H1 (cell line): Measurements from ENCODE around the gene INTS2. TPM values are rescaled to one million over a fixed set of nuclear protein-coding genes. Genes with fewer than 3 reads are reported as not detected.
"Not testable (repeated sequence)": the region's sequence is repeated elsewhere in the genome, so short reads cannot be mapped to it uniquely, and the experiment has no call there.

ENCODE experiments used
- CTCF ChIA-PET: fragments of 300-600 bp; sonication (Branson Sonifier 250); formaldehyde crosslinking; loops from one replicate; lab custom pipeline; 2021; ENCODE audit not compliant: partially characterized antibody; lab: Charles Lee
- POLR2A ChIA-PET: fragments of 300-600 bp; sonication (Branson Sonifier 250); formaldehyde crosslinking; loops from one replicate; lab custom pipeline; 2021; ENCODE audit warnings: inconsistent platforms; ENCODE audit not compliant: partially characterized antibody; lab: Charles Lee
- DNase-seq, 2 experiments: peaks; one replicate each; pipeline versions ENCODE4 v3.0.0 to v3.0.0-alpha.2; 2010 to 2022; ENCODE audit warnings: low spot score in 2 of 2, low read depth in 1 of 2, mixed read lengths in 1 of 2
- FAIRE-seq: peaks from 2 replicates; lab custom pipeline; 2011; peaks lifted over from hg19 to GRCh38; lab: Jason Lieb, UNC
- H2AFZ ChIP-seq: 2 replicates; pipeline ENCODE4 v1.8.1; 2012; ENCODE audit warnings: low read length, inconsistent platforms
- H2AK5ac ChIP-seq: 2 replicates; pipeline ENCODE4 v1.6.1; 2013; ENCODE audit warnings: low read depth, low read length
- H2BK120ac ChIP-seq: replicated peaks from 2 replicates; pipeline ENCODE3; 2013; ENCODE audit warnings: low read depth, low read length, inconsistent platforms
- H2BK12ac ChIP-seq: 2 replicates; pipeline ENCODE4 v1.6.1; 2013; ENCODE audit warnings: low read depth, low read length
- H2BK15ac ChIP-seq: 2 replicates; pipeline ENCODE4 v1.6.1; 2013; ENCODE audit warnings: low read length
- H2BK20ac ChIP-seq: 2 replicates; pipeline ENCODE4 v1.6.1; 2013; ENCODE audit warnings: low read length
- H2BK5ac ChIP-seq: 2 replicates; pipeline ENCODE4 v1.6.1; 2013; ENCODE audit warnings: low read depth, low read length
- H3K14ac ChIP-seq: 2 replicates; pipeline ENCODE4 v1.6.1; 2013; ENCODE audit warnings: inconsistent platforms; ENCODE audit not compliant: insufficient read length
- H3K18ac ChIP-seq: 2 replicates; pipeline ENCODE4 v1.6.1; 2013; ENCODE audit warnings: low read length; ENCODE audit errors: extremely low read depth
- H3K23ac ChIP-seq: 2 replicates; pipeline ENCODE4 v1.6.1; 2013; ENCODE audit warnings: inconsistent platforms; ENCODE audit not compliant: insufficient read length
- H3K23me2 ChIP-seq: 2 replicates; pipeline ENCODE4 v1.6.1; 2013; ENCODE audit warnings: low read depth, low read length
- H3K27ac ChIP-seq: 2 replicates; pipeline ENCODE4 v1.6.1; 2011; ENCODE audit warnings: low read depth, low read length, inconsistent platforms
- H3K27me3 ChIP-seq, 4 experiments: replicated peaks in 1 of 4; 1 replicate in 1 of 4; 2 replicates in 3 of 4; pipeline versions ENCODE4 v1.6.1 to v1.8.1; 2011 to 2013; ENCODE audit warnings: low read length in 3 of 4, mild to moderate bottlenecking in 3 of 4, inconsistent platforms in 2 of 4, mixed read lengths in 2 of 4, moderate library complexity in 1 of 4; ENCODE audit not compliant: control insufficient read depth in 3 of 4, insufficient read depth in 3 of 4; ENCODE audit errors: extremely low read depth in 1 of 4
- H3K36me3 ChIP-seq, 4 experiments: 2 replicates each; pipeline versions ENCODE4 v1.6.1 to v1.8.1; 2011 to 2013; ENCODE audit warnings: mild to moderate bottlenecking in 4 of 4, low read length in 3 of 4, moderate library complexity in 2 of 4, control low read depth in 1 of 4, inconsistent platforms in 1 of 4; ENCODE audit not compliant: insufficient read depth in 4 of 4, control insufficient read depth in 2 of 4
- H3K4ac ChIP-seq: replicated peaks from 2 replicates; pipeline ENCODE3; 2013; ENCODE audit warnings: low read length, low read depth, mixed read lengths, inconsistent platforms; ENCODE audit not compliant: insufficient read length
- H3K4me1 ChIP-seq, 4 experiments: replicated peaks in 1 of 4; 1 replicate in 1 of 4; 2 replicates in 3 of 4; pipeline versions ENCODE4 v1.6.1 to v1.8.1; 2011 to 2013; ENCODE audit warnings: low read length in 3 of 4, inconsistent platforms in 2 of 4, mixed read lengths in 1 of 4; ENCODE audit not compliant: insufficient read depth in 4 of 4, control insufficient read depth in 3 of 4
- H3K4me2 ChIP-seq, 2 experiments: 2 replicates each; pipeline versions ENCODE4 v1.6.1 to v1.8.1; 2011 to 2013; ENCODE audit warnings: low read depth in 2 of 2, low read length in 2 of 2, control low read depth in 1 of 2, inconsistent platforms in 1 of 2, mild to moderate bottlenecking in 1 of 2; ENCODE audit not compliant: insufficient read depth in 1 of 2
- H3K4me3 ChIP-seq, 4 experiments: fragments of 200-600, 300-600 bp in 1 of 4; sonication (generic), shearing (Covaris generic), sonication (Bioruptor Twin) in 1 of 4; 2 replicates each; pipeline versions ENCODE4 v1.5.1 to v1.8.1; 2011 to 2016; ENCODE audit warnings: low read length in 4 of 4, low read depth in 3 of 4, control low read depth in 2 of 4, inconsistent platforms in 2 of 4, mild to moderate bottlenecking in 2 of 4, mixed read lengths in 1 of 4, moderate library complexity in 1 of 4; ENCODE audit not compliant: insufficient read depth in 2 of 4; ENCODE audit errors: extremely low read depth in 1 of 4
- H3K56ac ChIP-seq: replicated peaks from 2 replicates; pipeline ENCODE3; 2013; ENCODE audit warnings: low read depth, mild to moderate bottlenecking, mixed read lengths, low read length, inconsistent platforms; ENCODE audit not compliant: insufficient read length
- H3K79me1 ChIP-seq: 2 replicates; pipeline ENCODE4 v1.6.1; 2013; ENCODE audit warnings: low read depth, low read length, control low read depth
- H3K79me2 ChIP-seq, 2 experiments: 2 replicates each; pipeline versions ENCODE4 v1.6.1 to v1.8.1; 2012 to 2013; ENCODE audit warnings: low read length in 2 of 2, mild to moderate bottlenecking in 2 of 2, inconsistent platforms in 1 of 2; ENCODE audit not compliant: insufficient read depth in 2 of 2, control insufficient read depth in 1 of 2
- H3K9ac ChIP-seq, 4 experiments: replicated peaks in 1 of 4; 1 replicate in 1 of 4; 2 replicates in 3 of 4; pipeline versions ENCODE4 v1.6.1 to v1.8.1; 2011 to 2013; ENCODE audit warnings: low read depth in 3 of 4, low read length in 3 of 4, control low read depth in 2 of 4, mild to moderate bottlenecking in 2 of 4, moderate library complexity in 2 of 4, inconsistent platforms in 1 of 4; ENCODE audit errors: extremely low read depth in 1 of 4
- H3K9me3 ChIP-seq, 2 experiments: 2 replicates each; pipeline versions ENCODE4 v1.6.1 to v1.8.1; 2012 to 2013; ENCODE audit warnings: mild to moderate bottlenecking in 2 of 2, moderate library complexity in 2 of 2, control low read depth in 1 of 2, inconsistent platforms in 1 of 2, low read depth in 1 of 2, low read length in 1 of 2, mixed read lengths in 1 of 2; ENCODE audit not compliant: insufficient read depth in 2 of 2
- H4K20me1 ChIP-seq, 2 experiments: replicated peaks in 1 of 2; 2 replicates each; pipeline versions ENCODE3 to v1.8.1; 2011 to 2013; ENCODE audit warnings: inconsistent platforms in 2 of 2, low read length in 2 of 2, mild to moderate bottlenecking in 1 of 2; ENCODE audit not compliant: insufficient read depth in 2 of 2, control insufficient read depth in 1 of 2
- H4K5ac ChIP-seq: 2 replicates; pipeline ENCODE4 v1.6.1; 2013; ENCODE audit warnings: low read length, low read depth, mixed read lengths, inconsistent platforms; ENCODE audit not compliant: insufficient read length
- H4K8ac ChIP-seq: 2 replicates; pipeline ENCODE4 v1.8.0; 2013; ENCODE audit warnings: mild to moderate bottlenecking, moderate library complexity, low read length, inconsistent platforms; ENCODE audit not compliant: insufficient read depth; ENCODE audit errors: extremely low read depth
- H4K91ac ChIP-seq: replicated peaks from 2 replicates; pipeline ENCODE3; 2013; ENCODE audit warnings: low read length, mixed read lengths, inconsistent platforms; ENCODE audit not compliant: insufficient read length
- WGBS, 2 experiments: shearing (Covaris generic) in 1 of 2; methylation state at CpG; one replicate each; pipeline versions ENCODE4 v1.1.6 to v1.1.7; 2013 to 2015; ENCODE audit warnings: low lambda C conversion rate in 2 of 2, mixed read lengths in 2 of 2, inconsistent platforms in 1 of 2, low coverage in 1 of 2, missing lambda C conversion rate in 1 of 2; ENCODE audit not compliant: insufficient replicate concordance in 2 of 2, insufficient coverage in 1 of 2, insufficient read length in 1 of 2; ENCODE audit errors: extremely low coverage in 1 of 2, missing lambda C conversion rate in 1 of 2; 5-methylcytosine and 5-hydroxymethylcytosine counted together
- polyA plus RNA-seq, 7 experiments: library from polyadenylated mRNA; depleted of rRNA in 3 of 7; stranded (reverse) in 5 of 7; unstranded in 2 of 7; fragments of >200 nt in 5 of 7; fragments of 200-250 nt in 2 of 7; gene quantifications; 1 replicate in 5 of 7; 2 replicates in 1 of 7; 4 replicates in 1 of 7; pipeline versions ENCODE4 v1.2.1 to v1.2.3, GENCODE V29; 2011 to 2013; ENCODE audit warnings: missing spikeins in 2 of 7, mixed read lengths in 2 of 7
- total RNA-seq: library from RNA; stranded (reverse); fragmentation: NEBNext Ultra II Directional; extraction: Animal tissue kit (Norgen Biotek cat#: 25700); gene quantifications from 2 replicates; pipeline ENCODE4 v1.2.1, GENCODE V29; 2021

The INTS2 gene
- total and polyA plus RNA-seq, 2 of the 8 experiments (the other 6 are each of a cell fraction or from before 2014, with no cell fraction given): 9.4 to 21.8 TPM

- not testable (repeated sequence) for DNase-seq, H3K4me3 ChIP-seq, H3K27me3 ChIP-seq, H4K5ac ChIP-seq, H2BK15ac ChIP-seq, H2AK5ac ChIP-seq, H3K23ac ChIP-seq, H3K79me2 ChIP-seq, H2BK12ac ChIP-seq, H2BK5ac ChIP-seq, H2BK20ac ChIP-seq, H4K8ac ChIP-seq, H3K4me1 ChIP-seq, H3K14ac ChIP-seq, H3K56ac ChIP-seq, H3K79me1 ChIP-seq, H4K20me1 ChIP-seq, H3K9ac ChIP-seq, H3K4ac ChIP-seq, H2BK120ac ChIP-seq, FAIRE-seq, H3K4me2 ChIP-seq, H3K27ac ChIP-seq, H3K23me2 ChIP-seq, H4K91ac ChIP-seq, H3K9me3 ChIP-seq, H3K18ac ChIP-seq, H2AFZ ChIP-seq
- CTCF ChIA-PET: interaction anchor here (1.0 to 1.2 kb wide), 2 partner anchors 13 to 422 kb away, joined by 3 to 5 read pairs; no protein-coding TSS in a partner anchor
- H3K36me3 ChIP-seq: peaks cover 0 to 24% (median 1%) of the 10 kb centered on the region in 4 experiments; a peak in 3 of 8 replicates
- 94% methylated on average over 8 of the region's 8 CpGs; no CpG with 5 or more reads in 1 of the 2 experiments for WGBS, 2 experiments
- POLR2A ChIA-PET: interaction anchor here (2.0 kb wide), 1 partner anchor 23 kb away, joined by 5 read pairs; the partner anchor contains the start of gene BRIP1
Observed at GRCh38 chr17:61885865-61886264, 41.9 kb downstream of the INTS2 start.
